CD4-positive, alpha-beta T cell treated with Interleukin-4 for 4 hours (primary cell): ENCODE measurements around the gene ALDOB.
A peak's percentile ranks its signal among the peaks of the same experiment; 100 is the strongest.

Source experiments
- DNase-seq: peaks from one replicate; pipeline ENCODE4 v3.0.0-alpha.2; 2020

The ALDOB gene

DNA sequence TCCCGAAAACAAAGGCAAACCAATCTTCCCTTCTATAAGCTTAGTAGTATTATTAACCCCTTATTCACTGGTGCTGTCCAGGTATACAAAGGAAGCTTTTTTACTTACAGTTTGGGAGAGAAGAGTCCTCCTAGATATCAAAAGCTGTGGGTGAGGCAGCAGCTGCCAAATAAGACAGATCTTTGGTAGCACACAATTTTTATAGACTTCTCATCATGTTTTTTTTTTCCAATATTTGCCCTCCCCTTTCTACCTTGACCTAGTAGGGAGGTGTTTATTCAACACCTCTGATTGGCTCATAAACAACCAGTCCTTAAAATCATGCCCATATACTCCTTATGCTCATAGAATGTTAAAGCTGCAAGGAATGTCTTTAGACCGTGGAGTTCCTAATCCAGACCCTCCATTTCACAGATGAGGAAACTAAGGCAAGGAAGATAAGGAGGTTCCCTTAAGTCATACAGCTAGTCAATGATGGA is at the start of gene ALDOB:
TSS of gene ALDOB (minus strand) at position 174 of the 479 bp plus-strand sequence. CDS start 4,887 bp downstream, outside the sequence.
- DNase-seq: no peak

DNA sequence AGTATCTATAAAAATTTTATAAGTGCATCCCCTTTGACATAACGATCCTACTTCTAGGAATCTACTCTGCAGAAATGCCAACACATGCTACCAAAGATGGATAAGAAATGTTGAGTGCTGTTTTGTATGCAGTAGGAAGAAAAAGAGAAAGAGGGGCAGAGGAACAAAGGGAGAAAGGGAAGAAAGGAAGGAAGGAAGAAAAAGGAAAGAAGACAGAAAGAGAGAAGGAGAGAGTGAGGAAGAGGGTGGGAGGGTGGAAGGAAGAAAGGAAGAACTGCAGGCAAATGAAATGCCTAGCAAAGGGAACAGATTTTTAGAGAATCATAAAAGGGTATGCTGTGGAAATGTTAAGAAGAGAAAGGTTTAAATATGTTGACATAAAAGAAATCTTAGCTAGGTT is 48.5 kb upstream of the ALDOB start:
- DNase-seq: no peak

DNA sequence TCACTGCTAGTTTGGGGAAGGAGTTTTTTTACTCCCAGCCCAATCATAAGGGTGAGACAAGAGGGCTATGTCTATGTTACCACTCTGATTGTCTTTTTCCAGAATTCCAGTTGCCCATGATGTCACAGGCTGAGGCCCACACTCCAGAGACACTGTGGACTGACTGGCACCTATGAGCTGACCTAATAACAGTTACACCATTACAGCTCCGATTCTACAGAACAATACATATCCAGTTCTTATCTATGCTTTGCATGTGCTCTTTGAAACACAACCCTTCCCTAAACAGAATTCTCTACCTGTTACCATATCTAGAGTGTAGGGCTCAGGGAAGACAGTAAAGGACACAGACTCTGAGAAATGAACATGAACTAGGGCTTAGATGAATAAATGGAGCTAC is 45.7 kb upstream of the ALDOB start:
- no peak for DNase-seq

DNA sequence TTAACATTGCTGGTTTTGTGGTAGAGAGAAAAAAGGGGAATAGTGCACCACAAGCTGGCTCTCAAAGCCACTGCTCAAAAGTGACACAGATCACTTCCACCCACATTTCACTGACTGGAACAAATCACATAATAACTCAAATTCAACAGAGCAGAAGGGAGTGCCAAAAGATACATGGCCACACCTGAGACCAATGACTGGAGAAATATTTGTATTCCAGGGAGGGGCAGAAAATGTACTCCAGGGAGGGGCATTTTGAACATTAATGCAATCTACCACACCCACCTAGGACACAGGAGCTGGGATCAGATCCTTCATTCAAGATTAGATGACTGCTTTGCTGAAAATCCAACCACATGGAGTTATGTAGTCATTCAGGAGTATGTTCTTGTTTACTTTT is 44.8 kb upstream of the ALDOB start:
- DNase-seq: no peak

DNA sequence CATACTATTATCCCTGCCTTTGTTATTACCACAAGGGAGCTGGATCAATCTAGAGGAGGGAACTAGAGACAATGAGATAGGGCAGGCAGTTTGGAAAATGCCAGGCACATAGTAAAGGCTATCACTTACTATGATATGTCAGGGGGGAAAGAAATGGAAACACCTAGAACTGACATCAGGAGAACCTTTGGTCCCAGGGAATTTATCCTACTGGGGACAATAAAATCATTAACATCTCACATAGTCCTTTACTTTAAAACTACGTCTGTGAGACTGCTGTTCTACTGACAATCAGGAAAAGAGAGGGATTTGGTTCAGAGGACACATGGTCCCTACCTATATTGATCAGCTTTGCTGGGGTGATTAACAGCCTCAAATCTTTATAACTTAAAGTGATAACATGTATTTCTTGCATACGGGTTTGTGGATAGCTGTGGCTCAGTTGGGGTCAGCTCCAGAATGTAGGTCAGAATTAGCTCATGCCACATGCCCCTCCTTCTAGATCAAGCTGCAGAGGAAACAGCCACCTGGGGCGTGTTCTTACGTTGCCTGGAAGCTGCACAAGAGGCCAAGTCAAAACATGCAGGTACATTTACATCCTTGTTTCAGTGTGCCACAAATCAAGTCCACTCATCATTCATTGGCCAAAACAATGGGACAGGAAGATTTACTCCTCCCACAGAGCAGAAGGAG is 43.9 kb upstream of the ALDOB start:
- no peak for DNase-seq

DNA sequence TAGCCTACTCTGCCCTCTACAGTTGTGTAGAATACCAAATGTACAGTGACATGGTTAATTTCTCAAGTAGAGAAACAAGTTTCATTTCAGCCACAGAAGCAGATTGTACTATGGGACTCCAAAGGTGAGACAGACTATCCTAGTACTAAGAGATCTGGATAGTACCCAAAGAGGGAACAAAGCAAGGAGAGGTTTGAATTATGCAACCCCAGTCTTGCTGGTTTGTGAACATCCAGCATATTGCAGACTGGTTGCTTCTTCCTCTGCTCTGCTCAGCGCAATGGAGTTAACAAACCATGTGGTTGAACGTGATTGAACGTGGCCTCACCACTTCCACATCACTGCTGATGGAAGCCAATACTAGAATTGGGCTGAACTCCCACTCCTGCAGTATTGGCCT is 43.3 kb upstream of the ALDOB start:
- no peak for DNase-seq

DNA sequence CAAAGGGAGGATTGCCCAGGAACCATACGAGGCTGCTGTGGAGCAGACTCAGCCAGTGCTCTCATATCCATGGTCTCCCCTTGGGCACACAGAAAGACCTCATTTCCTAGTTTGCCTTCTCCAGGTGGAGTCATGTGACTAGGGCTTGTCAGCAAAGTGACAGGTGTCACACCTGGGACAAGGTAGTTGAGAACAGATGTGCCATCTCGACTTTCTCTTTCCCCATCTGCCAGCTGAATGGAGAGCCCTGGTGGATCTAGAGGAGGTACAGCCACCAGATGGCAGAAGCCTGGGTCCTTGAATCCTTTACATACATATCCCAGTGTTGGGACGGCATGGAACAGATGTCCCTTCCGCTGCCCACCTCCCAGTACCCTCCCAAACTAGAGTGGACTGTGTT is 42.9 kb upstream of the ALDOB start:
- DNase-seq: no peak

DNA sequence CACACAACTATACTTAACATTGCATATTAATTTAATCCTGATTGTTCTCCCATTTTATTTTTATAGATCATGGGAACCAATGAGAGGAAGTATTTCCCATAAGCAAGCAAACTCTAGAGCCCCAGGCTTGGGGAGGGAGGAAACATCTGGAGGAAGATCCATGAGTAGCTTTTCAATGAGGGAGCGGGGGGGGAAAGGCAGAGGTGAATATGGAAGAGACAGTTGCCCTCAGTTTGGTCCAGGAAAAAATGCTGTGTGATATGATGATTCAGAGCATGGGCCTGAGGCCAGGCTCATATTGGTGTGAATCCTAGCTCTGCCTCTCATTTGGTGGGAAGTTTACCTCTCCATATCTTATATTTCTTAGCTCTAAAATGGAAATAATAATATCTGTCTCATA is 42.2 kb upstream of the ALDOB start:
- DNase-seq: no peak

DNA sequence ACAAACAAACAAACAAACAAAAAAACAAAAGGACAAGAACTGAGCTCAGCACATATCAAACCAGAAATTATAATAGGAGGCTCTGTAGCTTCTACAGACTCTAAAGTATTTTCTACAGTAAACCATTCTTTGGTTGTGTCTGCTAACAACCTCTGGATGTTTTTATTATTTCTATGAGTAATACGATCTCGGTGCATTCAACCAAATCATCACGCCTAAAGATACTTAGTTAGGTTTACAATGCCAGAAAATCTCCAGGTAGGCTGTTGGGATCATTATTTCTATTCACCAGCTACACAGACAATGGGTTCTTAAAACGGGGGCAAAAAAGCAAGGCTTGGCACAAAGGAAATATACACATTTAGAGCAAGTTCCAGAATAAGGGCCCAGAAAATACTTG is 41.6 kb upstream of the ALDOB start:
- DNase-seq: no peak

DNA sequence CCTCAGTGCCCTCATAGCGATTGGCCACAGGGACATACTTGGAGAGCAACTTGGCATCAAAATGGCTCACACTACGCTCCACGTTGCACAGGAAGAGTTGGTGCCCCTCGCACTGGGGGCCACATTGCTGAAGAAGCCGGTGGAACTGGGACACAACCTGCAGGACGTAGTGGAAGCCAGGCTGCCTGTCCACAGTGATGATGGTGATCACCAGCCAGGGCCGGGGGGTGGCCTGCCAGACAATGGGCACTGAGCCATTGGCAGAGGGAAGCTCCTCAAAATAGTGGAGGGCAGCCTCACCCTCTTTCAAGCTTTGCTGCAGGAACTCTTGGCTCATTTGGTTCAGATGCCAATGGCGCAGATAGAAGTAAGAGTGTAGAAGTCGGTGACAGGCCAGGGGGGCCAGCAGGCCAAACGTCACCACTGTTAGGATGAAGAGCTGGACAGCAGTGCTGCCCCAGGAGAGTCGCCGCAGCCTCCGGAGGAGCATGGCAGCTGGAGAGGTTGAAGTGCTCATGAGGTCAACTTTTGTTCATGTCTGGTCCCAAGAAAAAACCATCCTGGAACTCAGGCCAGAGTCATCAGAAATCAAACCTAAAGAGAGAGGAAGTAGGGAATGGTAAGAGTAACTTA is 41.1 kb upstream of the ALDOB start:
- no peak for DNase-seq

DNA sequence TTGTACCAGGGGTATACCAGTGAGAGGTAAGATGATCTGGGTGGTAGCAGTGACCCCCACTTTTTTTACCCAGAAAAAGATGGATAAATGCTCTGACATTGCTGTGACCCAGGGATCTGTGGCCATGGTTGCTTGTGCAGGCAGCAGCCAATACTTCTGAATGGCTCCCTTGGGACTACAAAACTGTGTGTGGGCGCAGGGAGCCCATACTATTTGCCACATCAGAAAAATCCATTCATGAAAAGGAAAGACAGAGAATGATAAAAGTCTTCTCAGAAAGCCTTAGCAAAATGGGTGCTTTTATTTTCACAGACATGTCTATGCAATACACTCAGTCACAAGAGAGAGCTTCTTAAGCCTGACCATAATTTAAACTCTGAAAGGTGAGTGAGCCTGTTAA is 37.3 kb upstream of the ALDOB start:
- no peak for DNase-seq

DNA sequence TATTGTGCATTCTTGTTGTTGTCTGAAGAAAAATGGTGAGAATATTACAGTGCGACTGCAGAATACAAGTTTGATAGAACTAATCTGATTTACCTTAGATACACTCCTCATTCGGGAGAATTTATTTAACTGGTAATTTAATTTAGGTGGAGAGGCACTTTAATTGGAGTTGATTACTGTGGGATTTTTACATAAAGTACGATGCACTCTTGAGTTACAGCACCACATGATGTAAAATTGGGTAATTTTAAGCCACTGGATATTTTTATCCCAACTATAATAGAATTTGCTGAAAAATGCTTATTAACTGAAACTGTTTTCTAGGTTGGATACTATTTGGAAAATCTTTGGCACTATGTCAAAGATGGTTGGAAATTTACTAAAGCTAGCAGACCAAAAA is 35.4 kb upstream of the ALDOB start:
- DNase-seq: no peak

DNA sequence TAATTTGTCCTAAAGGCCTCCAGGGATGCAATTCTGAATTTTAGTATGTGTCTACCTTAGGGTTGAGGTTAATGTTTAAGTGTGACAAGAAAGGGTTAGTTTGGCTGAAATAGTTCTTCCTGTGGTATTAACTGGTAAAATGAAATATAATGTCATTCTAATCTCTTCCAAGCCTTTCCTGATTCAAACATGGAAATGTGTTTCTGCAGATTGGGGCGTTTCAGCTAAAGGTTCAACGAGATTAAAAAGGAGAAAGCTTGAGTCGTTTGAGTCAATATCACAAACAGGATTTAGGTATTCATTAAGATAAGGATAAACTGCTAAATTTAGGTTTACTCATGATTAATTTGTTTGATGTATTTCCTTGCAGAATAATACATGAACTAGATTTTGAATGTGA is 34.4 kb upstream of the ALDOB start:
- no peak for DNase-seq

DNA sequence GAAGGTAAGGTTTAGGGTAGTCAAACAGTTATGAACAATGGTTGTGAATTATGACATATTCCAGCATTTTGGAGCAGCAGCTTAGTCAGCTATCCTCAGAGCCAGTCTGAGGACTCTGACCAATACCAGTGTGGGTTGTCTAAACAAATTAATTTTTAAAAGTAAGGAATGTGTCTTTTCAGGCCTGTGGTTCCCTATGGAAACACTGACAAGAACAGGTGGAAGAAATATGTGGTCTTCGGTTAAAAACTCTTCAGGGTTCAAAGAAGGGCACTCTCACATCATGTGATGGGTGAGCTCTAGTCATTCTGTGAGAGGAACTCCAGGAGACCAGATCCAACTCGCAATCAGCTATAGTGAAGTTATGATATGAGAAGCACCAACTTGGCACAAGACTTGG is 33.5 kb upstream of the ALDOB start:
- DNase-seq: no peak

DNA sequence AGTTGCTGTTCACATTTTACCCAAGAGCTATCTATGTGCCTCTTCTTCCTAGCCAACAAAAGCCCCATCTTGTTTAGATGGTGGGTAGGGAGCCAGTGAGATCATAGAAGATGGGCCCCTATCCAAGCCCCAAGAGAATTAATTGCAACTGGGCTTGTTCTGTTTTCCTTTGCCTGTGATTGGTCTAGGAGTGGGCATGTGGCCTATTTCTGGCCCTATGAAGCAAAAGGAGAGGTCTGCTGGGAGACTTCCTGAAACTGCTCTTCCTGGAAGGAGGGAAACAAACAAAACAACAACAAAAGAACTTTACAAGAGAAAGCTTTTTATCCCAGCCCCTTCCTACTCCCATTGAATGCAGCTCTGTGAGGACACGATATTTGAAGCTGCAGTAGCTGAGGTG is 32.5 kb upstream of the ALDOB start:
- DNase-seq: no peak

DNA sequence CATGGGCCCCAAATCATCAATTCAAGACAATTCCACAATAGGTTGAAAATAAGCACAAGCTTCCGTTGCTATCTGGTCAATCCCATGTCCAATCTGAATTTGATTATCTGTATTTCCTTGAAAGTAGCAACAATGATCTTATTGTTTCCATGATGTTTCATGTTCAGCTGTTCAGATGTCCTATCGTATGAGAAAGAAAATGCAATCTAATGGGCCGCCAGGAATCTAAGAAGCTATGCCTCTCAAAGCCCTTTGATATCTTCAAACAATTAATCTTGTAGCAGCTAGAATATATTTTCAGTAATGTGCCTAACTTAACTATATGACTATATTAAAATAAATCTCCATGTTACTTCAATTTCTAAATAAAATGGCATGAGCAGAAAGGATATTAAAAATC is 32.1 kb upstream of the ALDOB start:
- no peak for DNase-seq

DNA sequence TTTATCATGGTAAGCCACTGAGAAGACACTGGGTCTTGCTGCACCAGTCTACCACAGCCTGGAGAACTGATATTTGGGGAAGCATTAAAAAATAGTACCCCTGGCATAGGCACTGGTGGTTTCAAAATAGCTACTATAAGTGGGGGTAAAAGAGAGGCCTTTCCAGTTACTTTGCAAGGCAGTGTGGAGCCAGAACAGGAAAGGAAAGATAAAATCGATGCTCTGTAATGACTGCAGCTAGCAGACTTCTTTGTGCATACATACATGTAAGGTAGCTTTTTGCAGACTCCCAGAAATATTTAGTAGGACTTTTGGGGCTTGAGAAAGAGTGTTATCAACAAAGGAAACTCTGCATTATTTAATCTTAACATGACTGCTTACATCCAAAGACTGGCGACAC is 31.3 kb upstream of the ALDOB start:
- DNase-seq: no peak

DNA sequence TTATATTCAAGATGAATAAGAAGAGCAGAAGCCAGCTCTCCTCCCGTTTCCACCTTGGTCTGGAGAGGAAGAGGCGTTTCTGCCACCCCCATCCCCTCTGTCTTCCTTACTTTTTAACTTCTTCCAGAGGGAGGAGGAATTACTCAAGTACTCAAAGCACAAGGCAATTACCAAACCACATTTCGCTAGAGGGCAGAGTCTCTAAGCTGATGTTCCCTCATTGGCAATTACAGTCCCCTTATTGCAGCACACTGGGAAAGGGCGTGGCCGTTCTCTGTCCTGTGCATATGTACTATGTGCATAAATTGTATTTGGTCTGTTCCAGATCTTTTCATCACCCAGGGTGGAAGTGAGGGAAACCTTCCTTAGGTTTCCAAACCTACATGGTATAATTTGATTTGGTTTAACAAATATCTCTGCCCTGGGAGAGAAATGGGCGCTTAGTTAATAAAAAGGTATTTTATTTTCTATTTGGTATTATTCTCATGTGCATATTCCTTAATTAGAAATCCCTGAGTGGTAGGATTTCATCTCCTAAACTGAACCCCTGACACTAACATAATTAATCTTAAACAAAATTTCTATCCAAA is 29.8 kb upstream of the ALDOB start:
- DNase-seq: no peak

DNA sequence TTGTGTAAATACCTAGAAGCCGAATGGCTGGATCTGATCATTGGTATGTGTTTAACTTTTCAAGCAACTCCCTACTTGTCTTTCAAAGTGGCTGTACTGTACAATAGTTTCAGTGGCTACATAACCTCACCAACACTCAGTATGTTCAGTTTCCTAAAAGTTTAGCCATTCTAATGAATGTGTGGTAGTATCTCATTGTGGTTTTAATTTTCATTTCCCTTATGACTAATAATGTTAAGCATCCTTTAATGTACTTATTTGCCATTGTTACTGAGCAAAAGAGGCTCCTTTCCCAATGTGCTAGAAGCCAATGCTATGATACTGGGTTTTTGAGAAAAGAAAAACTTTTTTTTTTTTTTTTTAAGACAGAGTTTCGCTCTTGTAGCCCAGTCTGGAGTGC is 27.8 kb upstream of the ALDOB start:
- DNase-seq: no peak

DNA sequence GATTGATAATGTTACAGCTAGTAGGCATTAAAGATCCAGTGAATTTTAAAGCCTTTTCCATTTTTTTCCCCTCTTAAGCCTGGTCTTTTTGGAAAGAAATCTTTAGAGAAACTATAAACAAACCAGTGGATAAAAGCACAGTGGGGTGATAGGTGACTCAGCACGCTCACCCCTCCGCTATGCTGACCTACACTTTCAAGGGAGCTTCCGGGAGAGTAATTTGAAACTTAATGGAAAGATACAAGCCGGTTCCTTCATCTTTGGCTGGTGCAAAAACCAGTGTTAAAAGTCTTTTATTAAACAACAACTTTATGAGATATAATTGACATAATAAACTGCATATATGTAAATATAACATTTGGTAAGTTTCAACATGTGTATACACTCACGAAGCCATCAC is 27.0 kb upstream of the ALDOB start:
- DNase-seq: no peak

DNA sequence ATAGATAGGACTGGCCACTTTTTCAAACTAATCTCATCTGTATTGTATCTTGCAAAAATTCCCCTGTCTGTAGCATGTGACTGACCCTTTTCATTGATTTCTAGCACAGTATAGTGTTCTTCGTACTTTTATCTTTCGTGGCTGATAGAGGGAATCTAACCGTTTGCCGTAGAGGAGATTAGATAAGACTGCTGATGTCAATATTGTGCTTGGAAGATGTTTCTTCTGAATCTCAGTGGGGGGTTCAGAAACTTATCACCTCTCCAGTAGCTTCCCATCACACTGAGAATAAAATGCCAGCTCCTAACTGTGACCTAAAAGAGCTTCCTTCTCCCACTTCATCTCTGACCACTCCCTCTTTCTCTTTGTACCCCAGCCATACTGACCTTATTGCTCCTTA is 25.4 kb upstream of the ALDOB start:
- DNase-seq: no peak

DNA sequence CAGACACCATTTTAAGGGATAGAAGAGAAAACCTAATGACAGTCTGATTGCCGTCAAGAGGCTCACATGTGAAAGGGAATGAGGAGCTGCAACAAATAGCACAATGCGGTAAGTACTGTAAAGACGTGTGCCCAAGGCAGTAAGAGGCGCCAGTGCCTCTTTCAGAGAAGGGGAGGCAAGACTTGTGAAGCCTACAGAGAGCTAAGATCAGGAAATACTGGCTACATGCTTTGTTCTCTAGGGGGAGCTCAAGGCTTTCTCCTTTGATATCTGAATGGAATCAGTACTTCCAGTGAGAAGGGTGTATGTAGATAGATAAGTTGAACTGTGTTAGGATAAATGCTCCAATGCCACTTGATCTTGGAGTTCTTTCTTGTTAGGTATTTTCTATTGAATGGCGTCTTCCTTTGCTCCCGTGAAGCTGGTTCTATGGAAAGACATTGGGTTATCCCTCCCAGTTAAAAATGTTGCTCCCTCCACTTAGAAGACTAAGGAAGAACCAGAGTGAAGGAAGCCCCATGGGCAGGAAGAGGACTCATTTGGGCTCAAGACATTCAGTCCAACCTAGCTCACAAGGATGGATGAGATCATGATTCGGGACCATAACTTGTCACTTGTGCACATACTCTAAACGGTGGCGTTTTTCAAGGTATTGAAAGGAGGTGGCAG is 23.5 kb upstream of the ALDOB start:
- DNase-seq: peak; percentile 40

DNA sequence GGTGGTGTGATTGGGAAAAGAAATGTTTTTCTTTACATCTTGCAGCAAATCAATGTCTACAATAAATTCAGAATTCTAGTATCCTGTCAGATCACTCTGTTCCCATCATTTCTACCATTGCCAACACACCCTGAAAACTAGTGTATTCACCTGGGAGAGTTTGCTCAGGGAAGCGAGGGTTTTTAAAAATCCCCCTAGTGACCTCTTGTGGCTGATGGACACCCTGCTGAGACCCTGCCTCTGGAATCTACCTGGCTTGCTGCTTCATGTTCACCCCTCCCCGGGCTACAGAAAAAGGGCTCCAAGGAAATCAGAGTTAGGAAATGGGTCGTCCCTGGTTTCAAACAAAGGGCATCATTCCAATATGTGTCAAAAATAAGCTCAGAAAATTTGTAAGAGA is 21.4 kb upstream of the ALDOB start:
- DNase-seq: no peak

DNA sequence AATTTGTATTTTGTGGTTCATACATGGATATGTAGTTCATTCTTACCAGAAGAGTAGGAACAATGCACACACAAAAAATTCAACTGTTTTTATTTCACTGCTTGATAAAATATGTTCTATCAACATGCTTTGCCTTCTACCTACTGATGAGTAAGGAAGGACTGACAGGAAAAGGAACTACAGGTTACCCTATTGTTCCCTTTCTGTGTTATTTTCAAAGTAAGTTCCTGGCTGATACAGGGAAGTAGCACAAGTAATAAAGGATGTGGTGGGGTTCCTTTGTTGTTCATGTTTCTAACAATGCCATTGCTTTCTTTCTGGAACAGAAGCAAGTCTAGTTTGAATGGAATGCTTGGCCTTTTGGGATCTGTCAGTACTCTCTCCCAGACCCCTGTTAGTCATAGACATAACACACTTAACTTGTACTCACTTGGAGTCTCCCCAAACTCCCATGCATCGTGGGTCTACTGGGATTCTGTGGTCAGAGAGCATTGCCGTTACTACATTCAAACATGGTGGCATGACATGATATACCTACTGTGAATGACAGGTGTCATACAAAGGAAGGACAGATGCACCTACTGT is 20.2 kb upstream of the ALDOB start:
- DNase-seq: no peak
